Aorta (tissue), 5 donors: Measurements from ENCODE around the gene RXFP3. TPM values are rescaled to one million over a fixed set of nuclear protein-coding genes. Genes with fewer than 3 reads are reported as not detected.

Experiments
- ATAC-seq: fragments of 200-7000 bp; cut with Tn5 transposase; one replicate; pipeline ENCODE4 v1.9.1; 2022; ENCODE audit warnings: moderate library complexity; ENCODE audit not compliant: low FRiP score
- DNase-seq, 2 donors: peaks; one replicate each; pipeline ENCODE4 v3.0.0-alpha.2; 2020
- H3K27ac ChIP-seq, 2 donors: one replicate each; pipeline ENCODE4 v1.5.1; 2013; ENCODE audit warnings: low read length in 2 of 2, mild to moderate bottlenecking in 2 of 2, moderate library complexity in 2 of 2, control low read depth in 1 of 2, inconsistent platforms in 1 of 2, low read depth in 1 of 2
- H3K27me3 ChIP-seq, 2 donors: one replicate each; pipeline ENCODE4 v1.6.1; 2013; ENCODE audit warnings: control low read depth in 1 of 2, low read length in 1 of 2, mild to moderate bottlenecking in 1 of 2, moderate library complexity in 1 of 2; ENCODE audit not compliant: insufficient read depth in 2 of 2, control insufficient read depth in 1 of 2
- H3K36me3 ChIP-seq, 2 donors: one replicate each; pipeline ENCODE4 v1.6.1; 2013; ENCODE audit warnings: control low read depth in 1 of 2, low read length in 1 of 2, mild to moderate bottlenecking in 1 of 2; ENCODE audit not compliant: insufficient read depth in 2 of 2, control insufficient read depth in 1 of 2
- H3K4me1 ChIP-seq, 2 donors: one replicate each; pipeline ENCODE4 v1.6.1; 2013; ENCODE audit warnings: low read length in 2 of 2, control low read depth in 1 of 2, mild to moderate bottlenecking in 1 of 2, moderate library complexity in 1 of 2; ENCODE audit not compliant: insufficient read depth in 2 of 2, control insufficient read depth in 1 of 2
- H3K4me3 ChIP-seq, 2 donors: one replicate each; pipeline ENCODE4 v1.5.1; 2013; ENCODE audit warnings: low read length in 2 of 2, control low read depth in 1 of 2, mild to moderate bottlenecking in 1 of 2
- H3K9me3 ChIP-seq: one replicate; pipeline ENCODE4 v1.6.1; 2013; ENCODE audit warnings: mild to moderate bottlenecking, low read length; ENCODE audit not compliant: control insufficient read depth
- WGBS, 2 donors: extraction: QIAGEN DNeasy Blood & Tissue Kit; methylation state at CpG; one replicate each; pipeline ENCODE4 v1.1.7; 2013; 5-methylcytosine and 5-hydroxymethylcytosine counted together
- intact Hi-C, 2 donors: fragments of 100-400 bp; cut with DNase I; formaldehyde crosslinking; loops; one replicate each; pipeline versions ENCODE4 v1.14.2 to v1.15.0; 2022
- polyA plus RNA-seq, 2 donors: library from polyadenylated mRNA; stranded (reverse); fragments of 200-250 nt; gene quantifications; one replicate each; pipeline ENCODE4 v1.2.3, GENCODE V29; 2013
- total RNA-seq, 2 donors: library from RNA; stranded (reverse); fragmentation: NEBNext Ultra II Directional; extraction: Animal tissue kit (Norgen Biotek cat#: 25700); gene quantifications; one replicate each; pipeline ENCODE4 v1.2.1, GENCODE V29; 2021
- donor health status: healthy with polysubstance abuse.
- donor health status: Bipolar disorder and iron deficiency.
- donor health status: DM: no; HTN: no; CAD: no.
- donor health status: DM: no; HTN: no; CAD: no.
- donor health status: DM: yes; HTN: yes; CAD: no.

The RXFP3 gene
- total and polyA plus RNA-seq, 4 donors: not detected

DNA sequence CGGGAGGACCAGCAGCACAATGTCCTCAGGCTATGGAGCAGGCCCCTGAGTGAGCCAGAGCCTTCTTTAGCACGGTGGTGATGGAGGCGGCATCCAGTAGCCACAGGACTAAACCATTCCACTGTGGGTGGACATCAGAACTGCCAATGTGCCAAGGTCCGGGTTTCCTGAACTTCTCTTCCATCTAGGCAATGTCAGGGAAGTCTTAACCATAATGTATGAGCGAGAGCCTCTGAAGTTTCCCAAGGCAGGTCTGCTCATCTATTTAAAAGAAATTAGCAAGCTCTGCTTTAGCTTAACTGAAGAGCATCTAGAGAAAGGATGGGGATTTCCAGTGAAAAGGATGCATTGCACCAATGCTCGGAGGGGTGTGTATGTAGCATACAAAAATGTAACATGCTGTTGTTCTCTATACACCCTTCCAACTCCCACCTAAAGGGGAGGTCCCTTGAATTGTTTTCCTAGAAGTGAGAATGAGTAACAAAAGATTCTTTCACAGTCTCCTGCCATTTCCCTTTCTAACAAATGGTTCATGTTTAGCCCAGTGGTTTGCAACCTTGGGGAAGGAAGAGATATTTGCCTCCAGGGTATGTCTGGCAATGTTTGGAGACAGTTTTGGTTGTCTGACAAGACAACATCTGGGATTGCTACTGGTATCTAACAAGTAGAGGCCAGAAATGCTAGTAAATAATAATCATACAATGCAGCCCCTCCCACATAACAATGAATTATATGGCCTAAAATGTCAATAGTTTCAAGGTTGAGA is 6.1 kb upstream of the RXFP3 start:
- Histone ChIP-seq H3K36me3 (no peaks in the 10 kb centered on the region), H3K27ac (no peak overlapping the region), H3K27me3 (no peaks in the 10 kb centered on the region), H3K4me1 (no peaks in the 10 kb centered on the region), H3K9me3 (no peaks in the 10 kb centered on the region), H3K4me3 (no peak overlapping the region)
- 92 to 93% methylated on average over 6 of the region's 6 CpGs for WGBS, 2 donors
- ATAC-seq: no peak
- DNase-seq: no peak
- intact Hi-C loops: loop anchor here (10.0 kb wide), 2 partner anchors 455 to 495 kb away; no protein-coding TSS in a partner anchor

DNA sequence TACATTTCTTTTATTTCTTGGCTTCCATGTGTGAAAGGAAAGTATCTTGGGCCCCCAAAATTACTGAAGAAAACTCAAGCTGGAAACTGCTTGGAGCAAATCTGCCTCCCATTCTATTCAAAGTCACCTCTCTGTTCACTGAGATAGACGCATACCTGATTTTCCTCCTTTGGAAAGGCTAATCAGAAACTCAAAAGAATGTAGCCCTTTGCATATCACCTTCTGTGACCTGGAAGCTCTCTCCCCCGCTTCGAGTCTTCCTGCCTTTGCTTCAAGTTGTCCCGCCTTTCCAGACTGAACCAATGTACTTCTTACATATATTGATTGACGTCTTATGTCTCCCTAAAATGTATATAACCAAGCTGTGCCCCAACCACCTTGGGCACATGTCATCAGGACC is 5.0 kb upstream of the RXFP3 start:
- ATAC-seq (no peak), DNase-seq (no peak)
- Histone ChIP-seq H3K27me3 (no peaks in the 10 kb centered on the region), H3K27ac (no peak overlapping the region), H3K9me3 (no peaks in the 10 kb centered on the region), H3K36me3 (no peaks in the 10 kb centered on the region), H3K4me1 (no peaks in the 10 kb centered on the region), H3K4me3 (no peak overlapping the region)
- intact Hi-C loops: loop anchor here (10.0 kb wide), 2 partner anchors 456 to 496 kb away; no protein-coding TSS in a partner anchor
- WGBS, 2 donors: 86 to 88% methylated on average over 5 of the region's 5 CpGs

- WGBS, 2 donors: 92 to 94% methylated on average over 3 of the region's 3 CpGs
- Histone ChIP-seq H3K27me3 (no peaks in the 10 kb centered on the region), H3K4me1 (no peaks in the 10 kb centered on the region), H3K27ac (no peak overlapping the region), H3K4me3 (no peak overlapping the region), H3K9me3 (no peaks in the 10 kb centered on the region), H3K36me3 (no peaks in the 10 kb centered on the region)
- no peak for DNase-seq
- no peak for ATAC-seq
- intact Hi-C loops: loop anchor here (10.0 kb wide), 2 partner anchors 459 to 499 kb away; no protein-coding TSS in a partner anchor
Observed at GRCh38 chr5:33933723-33934169, 2.4 kb upstream of the RXFP3 start.

- Histone ChIP-seq H3K27me3 (no peaks in the 10 kb centered on the region), H3K27ac (no peak overlapping the region), H3K9me3 (no peaks in the 10 kb centered on the region), H3K4me3 (no peak overlapping the region), H3K36me3 (no peaks in the 10 kb centered on the region), H3K4me1 (no peaks in the 10 kb centered on the region)
- no peak for ATAC-seq
- DNase-seq: no peak
- intact Hi-C loops: loop anchor here (10.0 kb wide), 2 partner anchors 459 to 499 kb away; no protein-coding TSS in a partner anchor
- WGBS, 2 donors: 76 to 79% methylated on average over 1 of the region's 1 CpG
Observed at GRCh38 chr5:33934176-33934575, 2.0 kb upstream of the RXFP3 start.

- Histone ChIP-seq H3K36me3 (no peaks in the 10 kb centered on the region), H3K27ac (no peak overlapping the region), H3K9me3 (no peaks in the 10 kb centered on the region), H3K27me3 (no peaks in the 10 kb centered on the region), H3K4me3 (peak overlapping the region in 1 of 2 donors; percentile 14), H3K4me1 (no peaks in the 10 kb centered on the region)
- intact Hi-C loops: loop anchor here (10.0 kb wide), 2 partner anchors 461 to 501 kb away; no protein-coding TSS in a partner anchor
- peak; percentile 72 to 88 for DNase-seq
- WGBS, 2 donors: 1% methylated on average over 30 of the region's 30 CpGs
- ATAC-seq: peak; percentile 87
Observed at GRCh38 chr5:33936004-33936380, 194 bp upstream of the RXFP3 start.

DNA sequence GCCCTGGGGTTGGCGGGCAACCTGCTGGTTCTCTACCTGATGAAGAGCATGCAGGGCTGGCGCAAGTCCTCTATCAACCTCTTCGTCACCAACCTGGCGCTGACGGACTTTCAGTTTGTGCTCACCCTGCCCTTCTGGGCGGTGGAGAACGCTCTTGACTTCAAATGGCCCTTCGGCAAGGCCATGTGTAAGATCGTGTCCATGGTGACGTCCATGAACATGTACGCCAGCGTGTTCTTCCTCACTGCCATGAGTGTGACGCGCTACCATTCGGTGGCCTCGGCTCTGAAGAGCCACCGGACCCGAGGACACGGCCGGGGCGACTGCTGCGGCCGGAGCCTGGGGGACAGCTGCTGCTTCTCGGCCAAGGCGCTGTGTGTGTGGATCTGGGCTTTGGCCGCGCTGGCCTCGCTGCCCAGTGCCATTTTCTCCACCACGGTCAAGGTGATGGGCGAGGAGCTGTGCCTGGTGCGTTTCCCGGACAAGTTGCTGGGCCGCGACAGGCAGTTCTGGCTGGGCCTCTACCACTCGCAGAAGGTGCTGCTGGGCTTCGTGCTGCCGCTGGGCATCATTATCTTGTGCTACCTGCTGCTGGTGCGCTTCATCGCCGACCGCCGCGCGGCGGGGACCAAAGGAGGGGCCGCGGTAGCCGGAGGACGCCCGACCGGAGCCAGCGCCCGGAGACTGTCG is 976 bp downstream of the RXFP3 start:
- DNase-seq: peak in 1 of 2 donors; percentile 70
- no peak overlapping the region for H3K27ac ChIP-seq

DNA sequence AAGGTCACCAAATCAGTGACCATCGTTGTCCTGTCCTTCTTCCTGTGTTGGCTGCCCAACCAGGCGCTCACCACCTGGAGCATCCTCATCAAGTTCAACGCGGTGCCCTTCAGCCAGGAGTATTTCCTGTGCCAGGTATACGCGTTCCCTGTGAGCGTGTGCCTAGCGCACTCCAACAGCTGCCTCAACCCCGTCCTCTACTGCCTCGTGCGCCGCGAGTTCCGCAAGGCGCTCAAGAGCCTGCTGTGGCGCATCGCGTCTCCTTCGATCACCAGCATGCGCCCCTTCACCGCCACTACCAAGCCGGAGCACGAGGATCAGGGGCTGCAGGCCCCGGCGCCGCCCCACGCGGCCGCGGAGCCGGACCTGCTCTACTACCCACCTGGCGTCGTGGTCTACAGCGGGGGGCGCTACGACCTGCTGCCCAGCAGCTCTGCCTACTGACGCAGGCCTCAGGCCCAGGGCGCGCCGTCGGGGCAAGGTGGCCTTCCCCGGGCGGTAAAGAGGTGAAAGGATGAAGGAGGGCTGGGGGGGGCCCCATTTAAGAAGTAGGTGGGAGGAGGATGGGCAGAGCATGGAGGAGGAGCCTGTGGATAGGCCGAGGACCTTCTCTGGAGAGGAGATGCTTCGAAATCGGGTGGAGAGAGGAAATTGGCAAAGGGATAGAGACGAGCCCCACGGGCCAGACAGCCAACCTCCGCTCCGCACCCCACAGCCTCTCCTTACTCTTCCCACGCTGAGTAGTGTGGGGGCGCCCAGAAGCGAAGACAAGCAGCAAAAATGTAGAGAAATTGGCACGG is 1.7 kb downstream of the RXFP3 start:
- H3K4me3 ChIP-seq: no peak overlapping the region
- DNase-seq (no peak), ATAC-seq (no peak)
- no peaks in the 10 kb centered on the region for H3K27me3 ChIP-seq
- H3K36me3 ChIP-seq: no peaks in the 10 kb centered on the region
- peaks cover 3% of the 10 kb centered on the region for H3K9me3 ChIP-seq
- H3K27ac ChIP-seq: no peak overlapping the region
- no peaks in the 10 kb centered on the region for H3K4me1 ChIP-seq
- intact Hi-C loops: loop anchor here (10.0 kb wide), 2 partner anchors 463 to 503 kb away; no protein-coding TSS in a partner anchor
- WGBS, 2 donors: 19 to 26% methylated on average over 54 of the region's 54 CpGs

More for the DNA sequence above, 976 bp downstream of the RXFP3 start:
- Histone ChIP-seq H3K4me1 (no peaks in the 10 kb centered on the region), H3K4me3 (no peak overlapping the region), H3K36me3 (no peaks in the 10 kb centered on the region), H3K9me3 (no peaks in the 10 kb centered on the region), H3K27me3 (no peaks in the 10 kb centered on the region)
- intact Hi-C loops: loop anchor here (10.0 kb wide), 2 partner anchors 462 to 502 kb away; no protein-coding TSS in a partner anchor
- ATAC-seq: no peak
- WGBS, 2 donors: 29 to 43% methylated on average over 54 of the region's 54 CpGs

GRCh38 chr5:33938507-33938796 is 2.3 kb downstream of the RXFP3 start:
- no peaks in the 10 kb centered on the region for H3K27me3 ChIP-seq
- no peak overlapping the region for H3K27ac ChIP-seq
- no peak overlapping the region for H3K4me3 ChIP-seq
- no peaks in the 10 kb centered on the region for H3K4me1 ChIP-seq
- intact Hi-C loops: loop anchor here (10.0 kb wide), 2 partner anchors 464 to 504 kb away; no protein-coding TSS in a partner anchor
- DNase-seq (no peak), ATAC-seq (no peak)
- H3K36me3 ChIP-seq: no peaks in the 10 kb centered on the region
- H3K9me3 ChIP-seq: peaks cover 3% of the 10 kb centered on the region
- WGBS, 2 donors: 18 to 21% methylated on average over 14 of the region's 14 CpGs
